Tibial nerve (tissue), 4 donors: Measurements from ENCODE around the gene BGLAP. TPM values are rescaled to one million over a fixed set of nuclear protein-coding genes. Genes with fewer than 3 reads are reported as not detected.

Source experiments
- DNase-seq, 2 donors: peaks; one replicate each; pipeline ENCODE4 v3.0.0-alpha.2; 2019; ENCODE audit warnings: low spot score in 2 of 2
- H3K27ac ChIP-seq, 4 donors: fragments of 200-600 bp; sonication (generic) in 3 of 4; one replicate each; pipeline ENCODE4 v1.5.1; 2017 to 2019; ENCODE audit warnings: mild to moderate bottlenecking in 1 of 4
- H3K27me3 ChIP-seq, 2 donors: fragments of 200-600 bp; sonication (generic) in 1 of 2; one replicate each; pipeline versions ENCODE4 v1.5.1 to v1.6.0; 2017 to 2019
- H3K36me3 ChIP-seq, 3 donors: fragments of 200-600 bp; sonication (generic); one replicate each; pipeline ENCODE4 v1.5.1; 2018 to 2019
- H3K4me1 ChIP-seq, 4 donors: fragments of 200-600 bp; sonication (generic) in 3 of 4; one replicate each; pipeline ENCODE4 v1.5.1; 2017 to 2019
- H3K4me3 ChIP-seq, 4 donors: fragments of 200-600 bp; sonication (generic) in 3 of 4; one replicate each; pipeline ENCODE4 v1.5.1; 2017 to 2019; ENCODE audit warnings: mild to moderate bottlenecking in 1 of 4, moderate library complexity in 1 of 4
- H3K9me3 ChIP-seq, 4 donors: fragments of 200-600 bp; sonication (generic) in 3 of 4; one replicate each; pipeline ENCODE4 v1.5.1; 2017 to 2019
- CTCF ChIP-seq, 5 experiments: fragments of 200-600 bp in 3 of 5; fragments of 450-650 bp in 2 of 5; sonication (generic) in 3 of 5; IDR thresholded peaks; one replicate each; pipeline ENCODE4 v1.5.1; 2016 to 2019; ENCODE audit warnings: antibody characterized with exemption in 5 of 5, mild to moderate bottlenecking in 3 of 5, moderate library complexity in 2 of 5
- EP300 ChIP-seq, 2 donors: sonication (generic); formaldehyde crosslinking; IDR thresholded peaks; one replicate each; pipeline ENCODE4 v1.6.1; 2017; ENCODE audit warnings: antibody characterized with exemption in 2 of 2, mild to moderate bottlenecking in 1 of 2
- POLR2A ChIP-seq, 2 donors: fragments of 450-650 bp; IDR thresholded peaks; one replicate each; pipeline ENCODE4 v1.6.1; 2017; ENCODE audit warnings: antibody characterized with exemption in 2 of 2, mild to moderate bottlenecking in 2 of 2, moderate library complexity in 2 of 2
- WGBS, 2 donors: methylation state at CpG; one replicate each; pipeline ENCODE4 v1.1.5; 2018; 5-methylcytosine and 5-hydroxymethylcytosine counted together
- total RNA-seq, 4 donors: library from RNA; depleted of rRNA; stranded (reverse); fragments of >200 nt; gene quantifications; one replicate each; pipeline ENCODE4 v1.1.0, GENCODE V29; 2016

BGLAP gene
- total RNA-seq, 4 donors from 2014 or later, result 2.1 to 5.2 (median 2.7) TPM; not detected in 1

DNA sequence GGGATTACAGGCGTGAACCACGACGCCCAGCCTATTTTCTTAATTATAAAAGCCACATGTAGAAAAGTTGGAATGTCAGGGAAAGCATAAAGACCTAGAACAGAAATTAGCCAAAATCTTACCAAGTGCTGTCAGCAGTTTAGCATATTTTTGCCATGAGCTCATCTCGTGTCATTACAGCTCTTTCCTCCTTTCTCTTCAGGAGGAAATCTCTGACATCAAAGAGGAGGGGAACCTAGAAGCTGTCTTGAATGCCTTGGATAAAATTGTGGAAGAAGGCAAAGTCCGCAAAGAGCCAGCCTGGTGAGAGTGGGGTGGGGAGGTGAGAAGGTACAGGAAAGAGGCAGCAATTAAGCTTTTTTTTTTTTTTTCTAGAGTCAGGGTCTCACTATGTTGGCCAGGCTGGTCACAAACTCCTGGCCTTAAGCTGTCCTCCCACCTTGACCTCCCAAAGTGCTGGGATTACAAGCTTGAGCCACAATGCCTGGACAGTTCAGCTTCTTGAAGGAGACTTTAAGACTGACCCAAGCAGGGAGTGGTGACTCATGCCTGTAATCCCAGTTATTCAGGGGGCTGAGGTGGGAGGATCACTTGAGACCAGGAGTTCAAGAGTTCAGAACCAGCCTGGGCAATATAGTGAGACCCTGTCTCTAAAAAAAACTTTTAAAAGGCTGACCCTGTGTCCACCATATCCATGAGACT lies 8.4 kb upstream of the BGLAP start:
- H3K9me3 ChIP-seq, result no peaks in the 10 kb centered on the region
- TF ChIP-seq EP300 (IDR thresholded peaks at IDR 0.05) (no peak), CTCF (IDR thresholded peaks at IDR 0.05) (no peak), POLR2A (IDR thresholded peaks at IDR 0.05) (no peak)
- peaks cover 0 to 9% (median 0%) of the 10 kb centered on the region in 4 donors for H3K4me1 ChIP-seq
- DNase-seq, result no peak
- 72 to 77% methylated on average over 5 of the region's 5 CpGs for WGBS, 2 donors
- H3K4me3 ChIP-seq, result no peak overlapping the region
- H3K27me3 ChIP-seq, result no peaks in the 10 kb centered on the region
- H3K36me3 ChIP-seq, result peaks cover 0 to 88% (median 20%) of the 10 kb centered on the region in 3 donors
- no peak overlapping the region for H3K27ac ChIP-seq

- H3K36me3 ChIP-seq, result peaks cover 0 to 90% (median 25%) of the 10 kb centered on the region in 3 donors
- no peak for DNase-seq
- no peaks in the 10 kb centered on the region for H3K9me3 ChIP-seq
- 90 to 93% methylated on average over 11 of the region's 12 CpGs for WGBS, 2 donors
- no peaks in the 10 kb centered on the region for H3K4me1 ChIP-seq
- no peak overlapping the region for H3K27ac ChIP-seq
- no peak overlapping the region for H3K4me3 ChIP-seq
- H3K27me3 ChIP-seq, result no peaks in the 10 kb centered on the region
- TF ChIP-seq POLR2A (IDR thresholded peaks at IDR 0.05) (no peak), CTCF (IDR thresholded peaks at IDR 0.05) (no peak), EP300 (IDR thresholded peaks at IDR 0.05) (no peak)
These were observed 5.8 kb upstream of the BGLAP start for GRCh38 chr1:156236164-156236563.

DNA sequence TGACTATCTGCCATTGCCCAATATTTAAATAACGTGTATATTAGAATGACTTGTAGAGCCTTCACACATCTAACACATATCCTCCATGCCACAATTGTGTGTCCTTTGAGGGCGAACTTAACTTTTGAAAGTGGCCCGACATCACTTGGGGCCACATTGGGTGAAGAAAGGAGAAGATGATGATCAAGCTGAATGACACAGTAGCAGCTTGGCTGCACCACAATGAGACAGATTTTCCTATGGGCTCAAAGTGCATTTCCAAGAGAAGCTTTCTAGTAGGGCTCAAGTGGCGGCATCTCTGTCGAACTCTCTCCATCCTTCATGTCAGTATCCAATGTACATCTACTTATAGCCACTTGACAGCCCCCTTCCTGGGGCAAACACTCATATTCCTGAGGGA lies 3.7 kb upstream of the BGLAP start:
- Histone ChIP-seq H3K36me3 (peaks cover 0 to 91% (median 25%) of the 10 kb centered on the region in 3 donors), H3K9me3 (no peaks in the 10 kb centered on the region)

GRCh38 chr1:156241311-156241811 lies 623 bp upstream of the BGLAP start:
- DNase-seq, result no peak
- Histone ChIP-seq H3K4me3 (no peak overlapping the region), H3K9me3 (no peaks in the 10 kb centered on the region), H3K4me1 (peaks cover 0 to 17% (median 13%) of the 10 kb centered on the region in 4 donors), H3K27ac (peak overlapping the region in 1 of 4 donors; percentile 40), H3K36me3 (peaks cover 0 to 75% (median 21%) of the 10 kb centered on the region in 3 donors), H3K27me3 (no peaks in the 10 kb centered on the region)
- 32 to 50% methylated on average over 4 to 14 of the region's 15 CpGs for WGBS, 2 donors
- no peak for TF ChIP-seq CTCF (IDR thresholded peaks at IDR 0.05)
- no peak for TF ChIP-seq POLR2A (IDR thresholded peaks at IDR 0.05)
- TF ChIP-seq EP300 (IDR thresholded peaks at IDR 0.05), result no peak

More for the DNA sequence above, 3.7 kb upstream of the BGLAP start:
- Histone ChIP-seq H3K4me1 (no peaks in the 10 kb centered on the region), H3K4me3 (no peak overlapping the region), H3K27me3 (no peaks in the 10 kb centered on the region), H3K27ac (no peak overlapping the region)
- 94 to 95% methylated on average over 5 of the region's 5 CpGs for WGBS, 2 donors
- TF ChIP-seq EP300 (IDR thresholded peaks at IDR 0.05) (no peak), CTCF (IDR thresholded peaks at IDR 0.05) (no peak), POLR2A (IDR thresholded peaks at IDR 0.05) (no peak)
- no peak for DNase-seq

GRCh38 chr1:156242738-156243137 lies 754 bp downstream of the BGLAP start:
- peak overlapping the region in 1 of 4 donors; percentile 9 for H3K27ac ChIP-seq
- TF ChIP-seq POLR2A (IDR thresholded peaks at IDR 0.05), result no peak
- TF ChIP-seq EP300 (IDR thresholded peaks at IDR 0.05), result no peak
- TF ChIP-seq CTCF (IDR thresholded peaks at IDR 0.05), result no peak
- H3K27me3 ChIP-seq, result no peaks in the 10 kb centered on the region
- 45 to 61% methylated on average over 7 to 9 of the region's 10 CpGs for WGBS, 2 donors
- H3K9me3 ChIP-seq, result no peaks in the 10 kb centered on the region
- DNase-seq, result no peak
- H3K4me1 ChIP-seq, result peaks cover 0 to 30% (median 26%) of the 10 kb centered on the region in 4 donors
- H3K36me3 ChIP-seq, result peaks cover 0 to 62% (median 10%) of the 10 kb centered on the region in 3 donors
- no peak overlapping the region for H3K4me3 ChIP-seq
